Transverse colon (tissue), 3 donors: ENCODE data around the gene CALY.

Experiments used
- CTCF ChIP-seq, 5 experiments: fragments of 200-600 bp in 3 of 5; fragments of 450-650 bp in 2 of 5; sonication (generic) in 3 of 5; IDR thresholded peaks; 1 replicate in 2 of 5; 2 replicates in 3 of 5; pipeline ENCODE4 v1.5.1; 2016 to 2017; ENCODE audit warnings: antibody characterized with exemption in 5 of 5, inconsistent platforms in 3 of 5, mild to moderate bottlenecking in 2 of 5, moderate library complexity in 1 of 5
- POLR2A ChIP-seq: fragments of 450-650 bp; IDR thresholded peaks from one replicate; pipeline ENCODE4 v1.6.1; 2016; ENCODE audit warnings: antibody characterized with exemption, mild to moderate bottlenecking, moderate library complexity

DNA sequence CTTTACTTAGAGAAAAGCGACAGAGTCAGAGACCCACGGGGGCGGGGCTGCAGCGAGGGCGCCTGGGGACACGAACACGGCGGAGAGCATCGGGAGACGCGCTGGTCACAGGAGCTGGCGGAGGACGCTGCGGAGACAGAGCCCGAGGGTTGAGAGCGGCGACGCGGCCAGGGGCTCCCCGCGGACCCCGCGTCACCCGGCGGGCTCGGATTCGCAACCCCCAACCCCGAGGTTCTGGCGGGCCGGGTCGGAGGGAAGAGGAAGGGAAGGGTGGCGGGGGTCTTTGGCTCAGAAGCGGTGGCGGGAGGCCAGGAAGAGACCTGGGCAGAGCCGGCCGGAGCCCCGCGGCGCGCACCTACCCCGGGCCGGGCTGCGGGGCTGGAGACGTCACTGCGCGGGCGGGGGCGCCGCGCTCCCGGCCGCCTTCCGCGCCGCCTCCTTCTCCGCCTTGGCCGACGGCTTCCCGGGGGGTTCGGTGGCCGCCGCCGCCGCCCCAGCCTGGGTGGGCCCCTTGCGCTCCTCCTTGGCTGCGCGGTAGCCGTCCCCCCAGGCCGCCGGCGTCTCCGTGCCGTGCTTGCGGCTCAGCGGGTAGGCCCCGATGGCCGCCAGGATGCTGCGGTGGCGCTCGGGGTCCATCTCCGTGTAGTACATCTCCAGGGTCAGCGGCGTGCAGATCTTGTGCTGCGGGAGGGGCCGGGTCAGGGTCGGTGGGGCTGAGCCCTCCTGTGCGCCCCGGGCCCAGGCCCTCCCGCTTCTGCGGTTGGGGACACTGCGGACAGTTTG lies 11.1 kb downstream of the CALY start:
- TF ChIP-seq POLR2A = no peak
- TF ChIP-seq CTCF (IDR thresholded peaks at IDR 0.05) = no peak
